GM19397 (cell line): ENCODE data around the gene AIFM2.

Experiments used
- ATAC-seq: cut with Tn5 transposase; IDR thresholded peaks from one replicate; pipeline ENCODE4 v1.9.1; 2021; ENCODE audit warnings: mild to moderate bottlenecking, moderate library complexity; ENCODE audit not compliant: unreplicated experiment

The AIFM2 gene

GRCh38 chr10:70146489-70147258 lies 14.0 kb upstream of the AIFM2 start, which contains the start of gene TYSND1:
TYSND1 (minus strand) TSS chr10:70146700; CDS start chr10:70146586, 114 bp downstream.
- ATAC-seq, result peak; percentile 88

- ATAC-seq, result peak; percentile 66
These were observed 13.3 kb upstream of the AIFM2 start for GRCh38 chr10:70145666-70146488.

DNA sequence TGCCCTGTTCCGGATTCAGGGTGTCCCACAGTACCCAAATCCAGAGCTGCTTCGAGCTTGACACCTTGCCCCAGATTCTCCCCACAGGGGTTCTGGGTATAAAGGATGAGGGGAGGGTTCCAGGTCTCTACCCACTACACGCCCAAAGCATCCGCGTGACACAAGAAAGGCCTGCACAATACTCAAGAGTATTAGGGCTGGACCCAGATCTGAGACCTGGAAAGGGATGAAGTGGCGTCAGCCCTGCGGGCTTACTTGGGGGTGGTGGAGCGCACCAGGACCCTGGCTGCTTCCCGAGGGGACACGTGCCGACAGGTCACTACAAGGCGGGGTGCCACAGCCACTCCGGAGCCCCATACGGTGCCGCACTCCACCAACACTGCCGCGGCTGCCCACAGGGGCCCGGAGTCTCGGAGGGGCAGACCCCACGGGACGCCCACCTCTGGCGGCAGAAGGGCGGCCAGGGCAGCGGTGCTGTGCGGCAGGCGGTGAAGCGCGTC lies 12.6 kb upstream of the AIFM2 start:
- peak; percentile 6 for ATAC-seq

DNA sequence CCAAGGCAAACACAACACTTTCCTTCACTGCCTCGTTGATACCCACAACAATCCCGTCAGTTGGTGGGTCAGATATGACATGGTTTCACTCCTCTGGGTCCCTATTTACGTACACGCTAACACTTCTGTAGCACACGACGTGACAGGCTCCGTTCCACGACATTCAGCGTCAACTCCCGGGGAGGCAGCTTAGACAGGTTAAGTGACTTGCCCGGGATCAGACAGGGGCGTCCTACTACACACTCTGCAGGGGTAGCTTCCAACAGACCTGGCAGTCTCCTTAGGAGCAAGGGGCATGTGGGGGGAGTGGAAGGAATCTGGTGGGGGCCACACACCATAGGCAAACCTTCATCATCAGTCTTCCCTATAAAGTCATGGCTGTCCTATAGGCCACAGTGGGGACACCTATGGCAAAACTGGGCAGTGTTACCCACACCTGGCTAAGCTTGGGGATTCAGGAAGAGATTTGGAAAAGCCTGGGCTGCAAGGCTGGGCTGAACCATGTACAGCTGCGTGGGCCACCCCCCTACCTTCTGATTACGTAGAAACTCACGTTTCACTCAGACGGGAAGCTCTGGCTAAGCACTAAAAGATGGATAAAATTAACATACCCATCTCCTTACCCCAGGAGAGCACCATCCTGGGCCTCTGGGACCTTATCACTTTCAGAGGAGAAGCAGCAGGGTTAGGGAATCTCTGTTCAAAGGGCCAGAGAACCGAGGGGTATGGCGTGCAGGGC lies 11.9 kb upstream of the AIFM2 start:
- ATAC-seq, result no peak

GRCh38 chr10:70142555-70142954 lies 9.9 kb upstream of the AIFM2 start:
- ATAC-seq, result no peak

DNA sequence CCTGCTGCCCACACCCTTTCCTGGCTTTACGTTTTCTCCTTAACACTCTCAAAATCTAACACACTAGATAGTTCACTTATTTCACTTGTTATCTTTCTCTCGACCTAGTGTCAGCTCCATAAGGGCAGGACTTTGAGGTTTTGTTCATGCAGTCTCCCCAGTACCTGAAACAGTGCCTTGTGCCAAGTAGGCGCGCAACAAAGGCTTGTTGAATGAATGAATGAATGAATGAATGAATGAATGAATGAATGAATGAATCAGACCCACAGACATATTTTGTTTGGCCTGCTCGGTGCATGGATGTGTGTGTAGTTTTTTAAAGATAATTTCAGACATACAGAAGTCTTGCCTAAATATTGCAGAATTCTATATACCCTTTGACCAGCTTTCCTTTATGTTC lies 7.7 kb upstream of the AIFM2 start:
- ATAC-seq, result no peak

GRCh38 chr10:70139997-70140250 lies 7.3 kb upstream of the AIFM2 start:
- no peak for ATAC-seq

DNA sequence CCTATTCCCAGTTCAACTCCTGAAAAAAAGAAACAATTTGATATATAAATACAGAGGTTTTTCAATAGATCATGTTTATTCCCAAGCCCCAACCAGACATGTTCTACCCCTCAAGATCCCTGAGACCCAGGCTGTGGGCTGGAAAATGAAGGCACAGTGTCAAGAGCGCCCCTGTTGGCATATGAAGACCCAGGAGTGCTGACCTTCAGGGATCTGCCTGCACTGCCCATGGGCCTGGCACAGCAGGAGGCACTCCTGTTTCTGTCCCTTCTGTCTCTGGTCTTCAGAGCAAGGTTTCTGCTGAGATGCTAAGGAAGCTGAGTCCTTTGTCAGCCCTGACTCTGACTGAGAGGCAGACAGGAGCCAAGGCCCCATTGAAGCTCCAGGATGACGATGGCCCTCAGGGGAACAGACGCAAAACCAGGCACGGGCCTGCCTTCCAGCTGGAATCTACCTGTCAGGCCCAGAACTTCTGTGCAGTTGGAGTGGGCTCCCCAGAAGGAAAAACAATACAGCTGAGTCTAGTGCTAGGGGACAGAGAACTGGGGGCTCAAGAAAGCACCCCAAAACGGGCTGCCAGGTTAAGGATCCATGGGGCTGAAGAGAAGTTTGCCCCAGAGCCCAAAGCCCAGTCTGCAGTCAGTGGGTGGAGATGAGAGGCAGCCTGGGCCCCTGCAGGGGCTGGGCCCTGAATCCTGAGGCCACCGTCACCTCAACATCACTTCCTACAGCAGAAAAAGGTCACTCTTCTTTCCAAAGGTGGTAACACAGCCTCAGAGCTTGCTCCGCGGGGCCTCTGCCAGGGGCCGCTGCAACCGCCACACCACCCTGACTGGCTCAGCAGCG lies 6.7 kb upstream of the AIFM2 start:
- no peak for ATAC-seq

GRCh38 chr10:70137927-70138883 lies 5.6 kb upstream of the AIFM2 start:
- no peak for ATAC-seq

GRCh38 chr10:70137135-70137534 lies 4.5 kb upstream of the AIFM2 start:
- ATAC-seq, result no peak

DNA sequence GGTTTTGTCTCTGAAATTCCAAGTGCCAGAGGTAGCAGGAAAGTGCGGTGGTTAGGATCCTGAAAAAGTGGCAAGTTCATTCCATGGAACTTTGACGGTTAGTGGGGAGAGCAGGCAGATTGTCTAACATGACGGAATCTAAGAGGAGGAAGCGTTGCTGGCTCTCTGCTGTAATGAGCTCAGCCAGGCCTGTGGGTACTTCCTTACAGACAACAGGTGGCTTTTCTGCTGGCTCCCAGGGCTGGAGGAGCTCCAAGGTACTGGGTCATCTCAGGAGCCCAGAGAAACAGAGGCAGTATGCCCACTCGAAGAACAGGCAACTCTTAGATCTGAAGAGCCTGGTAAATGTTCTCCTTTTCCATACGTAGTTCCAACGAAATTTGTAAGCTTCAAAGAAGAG lies 3.1 kb upstream of the AIFM2 start:
- ATAC-seq, result no peak

GRCh38 chr10:70135046-70135445 lies 2.4 kb upstream of the AIFM2 start:
- ATAC-seq, result no peak

DNA sequence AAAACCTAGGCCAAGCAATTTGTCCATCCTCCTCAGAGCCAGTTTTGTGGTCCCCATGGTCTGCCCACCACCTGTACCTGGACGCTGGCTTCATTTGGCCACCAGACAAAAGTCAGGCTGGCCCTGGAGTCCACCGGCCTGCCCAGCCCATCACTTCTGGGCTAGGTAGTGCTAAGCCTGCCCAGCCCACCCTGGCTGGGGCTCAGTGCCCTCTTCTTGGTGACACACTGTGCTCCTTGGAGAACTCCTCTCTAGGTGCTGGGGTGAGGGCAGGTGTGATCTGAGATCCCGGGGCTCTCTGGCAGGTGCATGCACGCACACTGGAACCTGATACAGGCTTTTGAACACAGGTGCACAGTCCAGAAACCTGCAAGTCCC lies 1.1 kb downstream of the AIFM2 start:
- ATAC-seq, result no peak

DNA sequence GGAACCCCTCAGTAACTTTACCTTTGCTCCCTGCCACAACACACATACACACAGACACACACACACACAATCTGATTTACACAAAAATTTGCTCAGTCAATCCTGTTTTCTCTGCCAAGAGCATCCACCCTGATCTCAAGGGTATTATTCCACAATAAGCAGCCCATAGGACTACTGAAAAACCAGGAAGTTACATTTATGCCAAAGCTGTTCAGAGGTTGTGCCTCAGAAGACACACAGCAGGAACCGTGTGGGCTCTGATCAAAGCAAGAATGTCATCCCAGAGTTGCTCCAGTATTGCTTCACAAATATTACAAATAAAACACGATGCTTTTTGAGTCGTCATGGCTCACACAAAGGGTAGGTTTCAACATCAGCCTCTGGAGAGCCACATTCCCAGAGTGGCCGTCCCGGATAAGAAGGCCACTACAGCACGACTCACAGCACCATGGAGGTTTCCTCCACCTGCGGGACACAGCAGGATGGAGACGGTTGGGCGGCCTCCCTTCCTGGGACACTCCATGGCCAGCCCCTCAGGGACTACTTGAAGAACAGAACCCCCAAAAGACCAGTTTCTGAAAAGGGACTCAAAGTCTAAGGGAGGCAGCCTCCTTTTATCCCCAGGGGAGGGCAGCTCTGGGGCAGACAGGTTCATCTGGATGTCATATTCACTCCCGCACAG lies 1.6 kb downstream of the AIFM2 start:
- ATAC-seq, result no peak

DNA sequence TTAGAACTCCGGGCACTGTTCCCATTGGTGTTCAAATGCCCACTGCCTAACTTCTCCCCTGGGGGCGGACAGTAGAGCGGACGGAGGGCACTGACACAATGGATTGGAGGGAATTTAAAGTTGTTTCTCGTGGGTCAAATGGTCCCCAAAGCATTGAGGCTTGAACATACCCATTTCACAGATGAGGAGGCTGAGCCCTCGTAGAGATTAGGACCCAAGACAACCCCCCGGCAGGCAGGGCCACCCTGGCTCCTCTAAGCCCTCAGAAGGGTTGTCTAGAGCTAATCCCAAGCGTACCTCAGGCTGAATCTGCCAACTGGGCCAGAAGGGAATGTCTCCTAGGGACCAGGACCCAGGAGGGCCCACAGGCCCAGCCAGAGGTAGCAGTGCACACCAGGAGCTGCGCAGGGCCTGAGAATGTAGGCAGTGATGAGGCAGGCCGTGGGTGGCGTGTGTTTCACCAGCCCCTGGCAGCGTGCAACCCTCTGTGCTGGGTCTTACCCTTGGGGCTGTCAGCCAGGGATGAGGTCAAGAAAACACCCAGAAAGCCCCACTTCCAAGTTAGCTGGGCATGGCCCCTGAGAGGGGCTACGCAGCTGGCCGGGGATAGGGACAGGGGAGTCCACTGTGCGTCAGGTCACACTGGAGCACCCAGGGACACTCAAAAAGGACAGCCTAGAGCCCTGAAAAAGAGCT lies 5.8 kb downstream of the AIFM2 start:
- ATAC-seq, result no peak

- ATAC-seq, result no peak
These were observed 6.6 kb downstream of the AIFM2 start for GRCh38 chr10:70125918-70126552.

DNA sequence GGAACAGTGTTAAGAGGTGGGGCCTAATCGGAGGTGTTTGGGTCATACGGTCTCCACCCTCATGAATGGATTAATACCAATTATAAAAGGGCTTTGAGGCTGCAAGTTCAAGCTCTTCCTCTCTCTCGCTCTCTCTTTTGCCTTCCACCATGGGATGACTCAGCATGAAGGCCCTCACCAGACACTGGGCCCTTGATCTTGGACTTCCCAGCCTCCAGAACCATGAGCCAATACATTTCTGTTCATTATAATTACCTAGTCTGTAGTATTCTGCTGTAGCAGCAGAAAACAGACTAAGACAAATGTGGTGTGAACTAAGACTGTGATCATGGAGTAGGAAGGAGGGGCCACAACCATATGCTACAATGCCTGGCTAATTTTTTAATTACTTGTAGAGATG lies 7.7 kb downstream of the AIFM2 start:
- no peak for ATAC-seq

DNA sequence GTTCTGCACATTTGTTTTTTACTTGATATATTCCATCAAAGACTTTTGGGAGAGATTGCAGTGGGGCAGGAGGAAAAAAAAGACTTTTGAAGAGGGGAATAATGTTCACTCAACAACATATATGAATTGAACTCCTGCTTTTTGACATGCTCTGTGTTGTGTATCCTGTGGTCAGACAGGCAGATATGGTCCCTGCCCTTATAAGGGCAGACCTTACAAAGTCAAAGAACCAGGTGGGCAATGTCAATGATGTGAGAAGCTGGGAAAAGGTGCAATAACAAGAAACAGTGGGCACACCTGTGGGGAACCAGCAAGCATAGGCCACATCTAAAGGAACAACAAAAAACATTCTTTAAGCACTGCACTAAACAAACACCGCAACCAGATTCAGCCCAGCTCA lies 8.2 kb downstream of the AIFM2 start:
- ATAC-seq, result no peak
